ENCODE data around the gene PVR.
A peak's percentile ranks its signal among the peaks of the same experiment; 100 is the strongest.
"Not testable (repeated sequence)": the region's sequence is repeated elsewhere in the genome, so short reads cannot be mapped to it uniquely, and the experiment has no call there.

The PVR gene

GRCh38 chr19:44677019-44677811, 33.5 kb downstream of the PVR start:
- DNase-seq: peak; percentile 36

- no peak for DNase-seq
These were observed 36.8 kb downstream of the PVR start for GRCh38 chr19:44680536-44680935.

- DNase-seq: no peak
These were observed 38.5 kb downstream of the PVR start for GRCh38 chr19:44681992-44682790.

GRCh38 chr19:44682807-44683206, 39.1 kb downstream of the PVR start:
- no peak for DNase-seq

GRCh38 chr19:44683434-44684210, 39.9 kb downstream of the PVR start:
- DNase-seq: no peak

- not testable (repeated sequence) for DNase-seq
These were observed 40.7 kb downstream of the PVR start for GRCh38 chr19:44684396-44684795.

GRCh38 chr19:44684892-44685863, 41.5 kb downstream of the PVR start:
- DNase-seq: no peak

GRCh38 chr19:44685877-44686276, 42.2 kb downstream of the PVR start:
- DNase-seq: no peak

- no peak for DNase-seq
These were observed 43.2 kb downstream of the PVR start for GRCh38 chr19:44686896-44687295.

- no peak for DNase-seq
These were observed 44.2 kb downstream of the PVR start for GRCh38 chr19:44687888-44688287.

GRCh38 chr19:44689290-44690130, 45.8 kb downstream of the PVR start:
- DNase-seq: peak; percentile 64

- DNase-seq: no peak
These were observed 46.4 kb downstream of the PVR start for GRCh38 chr19:44690131-44690440.

- DNase-seq: no peak
These were observed 48.6 kb downstream of the PVR start for GRCh38 chr19:44692379-44692721.

GRCh38 chr19:44694184-44694579, 50.5 kb downstream of the PVR start:
- no peak for DNase-seq

- no peak for DNase-seq
These were observed 53.4 kb downstream of the PVR start for GRCh38 chr19:44696939-44697669.

GRCh38 chr19:44697670-44698034, 53.9 kb downstream of the PVR start:
- no peak for DNase-seq

GRCh38 chr19:44698492-44699201, 54.9 kb downstream of the PVR start, which contains the start of gene CEACAM16:
Gene CEACAM16, plus strand, starts transcription at chr19:44699151. Its CDS starts 2,306 bp downstream, at chr19:44701457.
- no peak for DNase-seq

GRCh38 chr19:44700547-44700946, 56.8 kb downstream of the PVR start:
- DNase-seq: no peak

- DNase-seq: no peak
These were observed 57.5 kb downstream of the PVR start for GRCh38 chr19:44701228-44701627.

- DNase-seq: no peak
These were observed 59.0 kb downstream of the PVR start for GRCh38 chr19:44702551-44703176.
